Stimulated activated CD4-positive, alpha-beta T cell treated with anti-CD3 and anti-CD28 coated beads, TNF-alpha, amount 100 ng/mL, for 4 hours (primary cell): ENCODE measurements around the gene GABBR2.
"Not testable (repeated sequence)": the region's sequence is repeated elsewhere in the genome, so short reads cannot be mapped to it uniquely, and the experiment has no call there.

ENCODE experiments used
- DNase-seq, 3 experiments: peaks; one replicate each; pipeline ENCODE4 v3.0.0-alpha.2; 2020; ENCODE audit warnings: low read depth in 3 of 3

Gene GABBR2

DNA sequence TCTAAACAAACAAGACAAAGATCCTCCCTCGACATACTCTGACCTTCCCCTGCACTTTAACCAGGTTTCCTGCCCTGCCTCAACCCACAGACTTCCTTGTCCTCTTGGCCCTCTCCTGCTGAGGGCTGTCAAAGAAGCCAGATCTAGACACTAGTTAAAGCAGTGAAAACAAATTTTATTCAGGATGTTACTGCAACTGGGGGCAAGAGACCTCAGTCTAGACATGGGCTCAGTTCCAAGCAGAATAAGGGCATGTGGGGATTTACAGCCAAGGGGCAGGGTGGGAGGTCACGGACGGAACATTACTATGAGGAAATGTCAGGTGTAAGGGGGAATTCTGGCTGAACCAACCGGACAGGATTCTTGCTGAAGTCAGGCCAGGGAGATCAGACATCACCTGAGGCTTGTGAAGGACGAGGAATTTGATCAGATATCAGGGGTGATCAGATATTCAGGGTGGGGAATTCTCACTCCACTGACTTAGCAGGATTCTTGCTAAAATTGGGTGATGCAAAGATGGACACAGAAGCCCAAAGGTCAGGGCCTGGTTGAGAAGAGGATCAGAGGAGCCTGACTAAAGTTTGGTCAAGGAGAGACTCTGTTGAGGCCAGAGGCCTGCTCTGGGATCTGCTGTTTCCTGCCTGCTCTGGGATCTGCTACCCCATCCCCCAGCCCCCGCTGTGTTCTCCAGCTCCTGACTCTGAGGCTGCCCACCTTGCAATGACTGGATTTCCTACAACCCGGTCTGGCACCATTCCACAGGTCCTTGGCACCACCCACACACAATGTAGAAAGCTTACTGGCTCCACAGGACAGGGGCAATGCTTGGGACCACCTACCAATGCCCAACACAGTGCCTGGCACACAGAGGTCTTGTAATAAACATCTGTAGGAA, 21.5 kb downstream of the GABBR2 start:
- no peak for DNase-seq

DNA sequence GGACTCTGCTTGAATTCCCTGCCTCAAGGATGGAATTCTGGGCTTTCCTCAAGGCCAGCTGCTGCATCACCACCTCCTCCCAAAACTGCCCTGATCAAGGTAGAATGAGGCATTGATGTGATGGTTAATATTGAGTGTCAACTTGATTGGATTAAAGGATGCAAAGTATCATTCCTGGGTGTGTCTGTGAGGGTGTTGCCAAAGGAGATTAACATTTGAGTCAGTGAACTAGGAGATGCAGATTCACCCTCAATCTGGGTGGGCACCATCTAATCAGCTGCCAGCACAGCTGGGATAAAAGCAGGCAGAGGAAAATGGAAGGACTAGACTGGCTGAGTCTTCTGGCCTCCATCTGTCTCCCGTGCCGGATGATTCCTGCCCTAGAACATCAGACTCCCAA, 23.9 kb downstream of the GABBR2 start:
- not testable (repeated sequence) for DNase-seq

DNA sequence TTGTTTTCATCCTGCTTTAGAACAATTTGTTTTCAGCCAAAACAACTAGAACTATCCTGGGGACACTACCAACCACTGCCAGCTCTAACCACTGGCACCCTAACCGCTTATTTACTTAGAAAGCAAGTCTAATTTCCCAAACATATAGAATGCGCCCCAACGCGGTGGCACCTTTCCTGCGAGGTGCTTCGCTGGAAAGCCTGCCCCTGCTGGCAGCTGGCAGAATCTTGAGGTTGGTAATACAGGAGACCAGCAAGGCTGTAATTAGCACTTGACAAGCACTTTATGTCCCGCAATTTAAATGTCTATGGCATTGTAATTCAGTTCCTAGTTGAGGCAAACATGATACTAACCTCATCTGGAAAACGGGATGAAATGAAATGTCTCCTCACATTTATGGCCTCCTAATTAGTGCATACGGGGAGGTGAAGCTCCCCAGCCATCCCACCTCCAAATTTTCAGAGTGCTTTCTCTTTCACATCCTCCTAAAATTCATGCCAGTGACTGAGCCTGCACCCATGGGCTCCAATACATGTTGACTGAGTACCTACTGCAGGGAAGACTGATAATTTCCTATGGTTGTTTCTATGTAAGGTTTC, 30.4 kb downstream of the GABBR2 start:
- DNase-seq: no peak

DNA sequence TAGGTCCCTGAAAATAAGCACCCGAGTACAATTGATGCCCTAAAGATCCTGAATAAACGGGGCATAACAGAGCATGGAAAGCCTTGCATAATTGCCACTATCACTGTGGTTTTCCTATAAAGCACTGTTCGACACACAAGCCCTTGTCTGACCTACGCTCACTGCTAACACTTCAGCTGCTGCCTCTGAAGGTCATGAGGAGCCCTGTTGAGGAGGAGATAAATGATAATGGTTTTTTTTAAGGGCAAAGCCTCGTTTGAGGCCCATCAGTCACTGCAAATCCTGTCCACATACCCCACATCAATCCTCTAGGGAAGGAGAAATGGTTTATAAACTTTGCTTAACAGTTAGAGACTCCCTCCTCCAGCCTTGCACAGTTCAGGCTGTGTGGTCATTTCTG, 35.1 kb downstream of the GABBR2 start:
- no peak for DNase-seq

DNA sequence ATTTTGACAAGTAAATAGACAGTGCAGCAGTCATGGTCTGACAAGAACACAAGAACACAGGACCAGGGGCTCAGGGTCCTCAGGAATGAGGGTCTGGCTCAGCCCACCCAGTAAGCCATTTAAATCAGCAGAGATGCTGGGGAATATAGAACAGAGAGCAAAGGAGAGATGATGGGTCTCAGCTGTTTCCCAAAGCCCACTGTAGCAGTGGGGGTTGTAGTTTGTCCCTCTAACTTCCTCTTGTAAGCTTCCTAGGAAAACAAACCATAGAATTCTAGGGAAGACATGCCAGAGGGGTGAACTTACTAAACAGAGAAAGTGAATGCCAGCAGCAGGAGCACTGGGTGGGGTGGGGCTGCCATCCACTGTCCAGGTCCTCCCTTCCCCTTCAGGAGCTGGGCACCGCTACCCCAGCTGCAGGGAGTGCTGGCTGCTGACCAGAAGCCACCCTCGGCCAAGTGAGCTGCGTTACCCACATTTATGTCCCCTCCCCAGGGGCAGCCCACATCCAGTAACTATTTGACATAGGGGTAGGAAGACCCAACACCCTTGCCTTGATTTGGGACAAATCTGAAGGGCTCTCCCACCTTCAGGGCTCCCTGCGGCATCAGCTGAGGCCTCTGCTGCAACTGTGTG, 41.6 kb downstream of the GABBR2 start:
- no peak for DNase-seq

DNA sequence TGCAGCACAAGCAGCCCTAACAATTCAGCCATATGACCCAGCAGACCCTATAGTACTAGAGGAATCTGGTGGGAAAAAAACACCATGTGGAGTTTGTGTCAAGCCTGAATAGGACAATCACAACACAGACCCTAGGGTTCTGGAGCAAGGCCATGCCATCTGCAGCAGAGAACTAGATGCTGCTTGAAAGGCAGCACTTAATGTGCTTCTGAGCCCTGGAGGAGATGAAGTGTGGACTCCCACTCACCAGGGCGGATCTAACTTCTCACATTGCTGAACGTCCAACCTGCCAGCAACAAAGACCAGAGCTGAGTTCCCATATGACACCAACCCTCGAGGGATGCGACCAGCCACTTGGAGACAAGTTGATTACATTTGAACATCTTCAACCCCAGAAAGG, 43.2 kb downstream of the GABBR2 start:
- no peak for DNase-seq

DNA sequence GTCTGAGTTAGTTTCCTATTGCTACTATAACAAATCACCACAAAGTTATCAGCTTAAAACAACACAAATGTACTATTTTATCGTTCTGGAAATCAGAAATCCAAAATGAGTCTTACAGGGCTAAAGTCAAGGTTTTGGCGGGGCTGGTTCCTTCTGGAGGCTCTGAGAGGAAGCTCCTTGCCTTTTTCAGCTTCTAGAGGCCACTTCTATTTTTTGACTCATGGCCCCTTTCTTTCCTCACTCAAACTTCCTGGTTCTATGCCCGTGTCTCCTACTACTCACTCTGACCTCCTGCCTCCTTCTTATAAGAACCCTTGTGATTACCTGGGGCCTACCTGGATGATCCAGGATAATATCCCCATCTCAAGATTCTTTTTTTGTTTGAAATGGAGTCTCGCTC, 48.2 kb downstream of the GABBR2 start:
- DNase-seq: no peak

DNA sequence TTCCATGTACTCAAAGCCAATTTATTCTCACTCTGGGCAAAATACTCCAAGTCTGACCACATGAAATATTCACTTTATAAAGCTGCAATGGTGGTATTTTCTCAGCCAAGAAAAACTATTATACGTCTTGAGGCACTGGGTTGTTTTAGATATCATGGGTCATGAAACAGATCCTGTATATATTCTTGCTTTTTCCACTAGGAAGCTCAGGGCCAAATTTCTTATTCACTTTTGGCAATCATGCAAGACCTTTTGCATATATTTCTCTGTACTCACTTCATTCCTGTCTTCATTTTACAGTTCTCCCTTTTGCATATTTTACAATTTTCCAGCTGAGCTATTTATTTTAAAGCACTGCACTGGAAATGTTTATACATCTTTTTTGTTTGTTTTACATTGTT, 49.8 kb downstream of the GABBR2 start:
- DNase-seq: no peak

DNA sequence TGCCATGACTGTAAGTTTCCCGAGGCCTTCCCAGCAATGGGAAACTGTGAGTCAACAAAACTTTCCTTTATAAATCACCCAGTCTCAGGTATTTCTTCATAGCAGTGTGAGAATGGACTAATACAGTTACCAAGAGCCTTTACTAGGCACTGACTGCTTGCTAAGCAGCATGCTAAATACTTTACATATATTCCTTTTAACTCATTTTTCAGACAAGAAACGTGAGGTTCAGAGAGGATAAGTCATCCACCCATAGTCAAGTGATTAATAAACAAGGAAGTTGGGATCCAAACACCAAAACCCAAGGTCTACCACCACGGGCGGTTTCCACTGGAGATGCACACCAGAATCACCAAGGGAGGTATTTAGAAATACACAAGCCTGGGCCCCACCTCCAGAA, 50.8 kb downstream of the GABBR2 start:
- DNase-seq: no peak

DNA sequence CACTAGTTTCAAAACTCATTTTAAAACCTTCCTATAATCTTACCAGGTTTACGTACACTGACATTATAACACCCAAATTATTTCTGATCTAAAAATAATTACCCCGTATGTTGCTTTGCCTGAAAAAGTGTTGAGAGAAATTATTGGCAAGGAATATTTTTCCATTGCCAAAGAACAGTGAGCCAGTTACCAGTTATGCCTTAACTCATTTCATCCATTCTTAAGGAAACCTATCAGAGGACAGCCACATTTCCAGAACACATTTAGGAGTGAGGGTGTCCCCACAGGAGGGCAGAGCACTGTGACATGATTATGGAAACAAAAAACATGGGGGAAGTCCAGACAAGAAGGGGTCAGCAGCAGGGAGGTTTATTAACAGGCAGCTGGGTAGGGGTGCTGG, 52.2 kb downstream of the GABBR2 start:
- no peak for DNase-seq

DNA sequence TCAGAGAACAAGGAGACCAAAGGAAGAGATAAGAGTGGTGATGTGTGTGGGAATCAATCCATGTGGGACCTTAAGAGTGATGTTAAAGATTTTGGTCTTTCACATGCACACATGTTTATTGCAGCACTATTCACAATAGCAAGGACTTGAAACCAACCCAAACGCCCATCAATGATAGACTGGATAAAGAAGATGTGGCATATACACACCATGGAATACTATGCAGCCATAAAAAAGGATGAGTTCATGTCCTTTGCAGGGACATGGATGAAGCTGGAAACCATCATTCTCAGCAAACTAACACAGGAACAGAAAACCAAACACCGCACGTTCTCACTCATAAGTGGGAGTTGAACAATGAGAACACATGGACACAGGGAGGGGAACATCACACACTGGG, 53.3 kb downstream of the GABBR2 start:
- DNase-seq: not testable (repeated sequence)

DNA sequence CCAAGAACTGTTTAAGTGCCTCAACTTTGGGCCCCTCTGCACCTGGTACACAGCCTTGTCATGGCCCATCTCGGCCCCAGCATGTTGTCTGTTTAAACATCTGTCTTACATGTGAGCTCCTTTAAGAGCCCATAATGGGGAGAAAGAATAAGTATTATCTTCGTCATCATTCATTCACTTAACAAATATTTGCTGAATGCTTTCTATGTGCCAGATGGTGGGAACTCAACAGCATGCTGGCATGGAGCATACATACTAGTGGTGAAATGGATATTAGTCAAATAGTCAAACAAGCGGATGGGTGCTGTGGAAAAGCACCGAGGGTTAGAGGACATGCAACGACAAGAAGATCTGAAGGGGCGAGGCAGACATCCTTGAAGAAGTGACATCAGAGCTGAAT, 54.5 kb downstream of the GABBR2 start:
- no peak for DNase-seq

DNA sequence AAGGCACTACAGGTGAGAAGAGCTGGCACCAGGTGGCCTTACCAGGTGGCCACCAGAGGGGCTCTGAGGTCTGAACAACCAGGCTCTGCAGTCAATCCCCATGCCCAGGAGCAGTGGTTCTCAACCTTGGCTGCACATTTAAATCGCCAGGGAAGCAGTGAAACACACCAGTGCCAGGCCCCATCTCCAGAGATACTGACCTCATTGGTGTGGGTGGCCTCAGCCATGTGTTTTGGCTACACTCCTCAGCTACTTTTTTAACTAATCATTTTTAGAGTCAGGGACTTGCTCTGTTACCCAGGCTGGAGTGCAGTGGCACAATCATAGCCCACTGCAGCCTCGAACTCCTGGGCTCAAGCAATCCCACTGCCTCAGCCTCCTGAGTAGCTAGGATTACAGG, 56.0 kb downstream of the GABBR2 start:
- no peak for DNase-seq

DNA sequence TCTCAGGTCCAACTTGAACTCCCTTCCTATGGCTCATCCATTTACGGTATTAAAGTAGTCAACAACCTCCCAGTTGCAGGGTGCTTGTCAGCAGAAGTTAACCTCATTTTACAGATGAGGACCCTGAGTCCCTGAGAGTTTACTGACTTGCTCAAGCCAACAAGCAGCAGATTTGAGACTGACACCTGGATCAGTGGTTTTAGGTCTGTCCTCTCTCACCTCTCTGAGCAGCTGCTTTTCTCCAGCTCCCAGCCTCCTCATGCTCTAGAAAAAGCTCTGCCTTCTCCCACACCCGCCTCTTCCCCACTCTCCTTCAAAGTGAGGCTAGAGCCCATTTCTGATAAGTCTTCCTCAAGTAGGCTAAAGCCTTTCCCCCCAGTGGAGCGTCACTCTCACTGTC, 56.4 kb downstream of the GABBR2 start:
- DNase-seq: no peak

DNA sequence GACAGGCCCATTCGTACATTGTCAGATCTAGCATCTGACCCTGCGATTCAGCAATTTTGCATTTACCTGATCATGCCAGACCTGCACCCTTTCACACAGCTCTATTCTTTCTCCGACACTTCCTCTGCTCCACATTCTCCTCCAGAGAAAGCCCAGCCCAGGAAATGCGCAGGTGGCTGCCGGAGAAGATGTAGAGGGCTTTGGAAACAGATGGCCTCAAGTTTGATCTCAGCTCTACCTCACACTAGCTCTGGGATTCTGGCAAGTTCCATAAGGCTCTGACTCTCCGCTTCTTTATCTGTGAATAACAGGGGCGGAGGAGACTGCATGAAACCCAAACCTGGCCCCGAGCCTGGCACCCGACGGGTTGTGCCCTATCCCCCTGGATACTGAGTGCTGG, 61.5 kb downstream of the GABBR2 start:
- DNase-seq: no peak

DNA sequence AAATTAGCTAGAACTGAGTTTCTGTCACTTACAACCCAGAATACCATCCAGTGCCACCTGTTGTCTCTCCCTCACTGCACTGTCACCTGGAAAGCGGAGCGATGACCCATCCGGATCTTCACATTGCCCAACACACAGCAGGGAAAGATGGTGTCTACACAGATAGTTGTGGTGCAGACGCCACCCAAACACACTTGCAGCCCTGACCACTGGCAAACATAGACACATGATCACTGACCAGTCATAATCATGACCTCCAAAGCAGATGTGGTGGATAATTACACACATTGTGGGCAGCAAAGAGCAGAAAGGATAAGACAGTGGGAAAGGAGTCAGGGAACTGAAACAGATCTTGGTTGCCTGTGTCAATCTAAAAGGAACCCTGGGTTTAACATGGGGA, 64.7 kb downstream of the GABBR2 start:
- no peak for DNase-seq

DNA sequence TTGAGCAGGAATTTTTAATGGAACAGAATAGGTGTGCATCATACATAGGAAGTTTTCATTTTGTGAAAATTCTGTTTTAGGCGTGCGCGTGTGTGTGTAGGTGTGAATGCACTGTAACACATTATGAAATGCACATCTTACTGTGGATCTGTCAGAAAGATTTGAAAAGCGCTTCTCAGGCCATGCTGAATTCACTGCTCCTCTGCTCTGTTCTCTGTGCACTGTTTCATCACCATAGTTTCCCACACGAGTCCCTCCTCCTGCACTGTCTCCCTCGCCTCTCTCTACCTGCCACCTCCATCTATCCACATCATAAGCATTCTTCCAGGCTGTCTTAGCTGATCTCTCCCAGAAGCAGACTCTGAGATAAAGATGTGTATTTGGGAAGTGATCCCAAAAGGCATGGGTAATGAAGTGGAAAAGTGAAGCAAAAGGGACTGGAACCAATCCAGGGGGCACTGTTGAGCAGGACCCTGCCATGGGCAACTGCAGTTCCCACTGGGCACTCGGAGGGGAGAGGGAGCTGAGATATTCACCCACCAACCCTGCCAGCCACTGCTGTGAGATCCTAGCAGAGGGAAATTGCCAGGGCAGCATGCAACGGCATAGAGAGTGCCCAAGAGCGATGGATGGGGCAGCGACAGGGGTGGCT, 65.9 kb downstream of the GABBR2 start:
- DNase-seq: no peak

DNA sequence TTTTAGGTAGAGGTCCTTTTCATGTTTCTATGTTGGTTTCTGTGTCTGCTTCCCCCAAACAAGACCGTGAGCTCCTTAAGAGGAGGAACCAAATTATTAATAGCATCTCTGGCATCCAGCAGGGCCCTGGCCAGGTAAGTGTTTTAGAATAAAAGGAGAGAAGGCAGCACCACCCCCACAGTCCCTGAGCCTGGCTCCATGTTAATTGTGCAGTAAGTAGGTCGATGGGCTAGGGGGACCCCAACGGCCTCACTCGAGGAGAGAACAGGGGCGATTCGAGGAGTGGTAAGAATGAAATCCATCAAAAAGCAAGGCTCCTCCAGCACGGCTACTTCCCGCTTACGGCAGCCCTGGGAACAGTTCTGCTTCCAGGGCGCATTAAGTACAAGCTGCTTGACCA, 67.0 kb downstream of the GABBR2 start:
- no peak for DNase-seq

DNA sequence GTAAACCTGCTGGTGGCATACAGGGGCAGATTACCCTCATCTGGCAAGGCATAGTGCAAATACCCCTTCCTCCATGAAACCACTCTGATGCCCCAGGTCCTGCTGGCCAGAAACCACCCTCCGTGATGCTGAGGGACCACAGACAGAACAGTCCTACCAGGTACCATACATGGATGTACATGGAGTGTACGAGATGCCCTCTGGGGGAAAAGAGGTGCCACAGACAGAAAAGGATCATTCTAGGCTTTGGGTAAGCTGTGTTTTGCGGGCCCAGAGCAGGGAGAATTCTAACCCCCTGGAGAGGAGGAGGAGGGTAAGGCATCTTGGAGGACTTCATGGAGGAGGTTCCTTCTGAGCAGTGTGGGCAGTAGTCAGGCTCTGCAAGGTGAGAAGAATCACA, 68.3 kb downstream of the GABBR2 start:
- DNase-seq: no peak

DNA sequence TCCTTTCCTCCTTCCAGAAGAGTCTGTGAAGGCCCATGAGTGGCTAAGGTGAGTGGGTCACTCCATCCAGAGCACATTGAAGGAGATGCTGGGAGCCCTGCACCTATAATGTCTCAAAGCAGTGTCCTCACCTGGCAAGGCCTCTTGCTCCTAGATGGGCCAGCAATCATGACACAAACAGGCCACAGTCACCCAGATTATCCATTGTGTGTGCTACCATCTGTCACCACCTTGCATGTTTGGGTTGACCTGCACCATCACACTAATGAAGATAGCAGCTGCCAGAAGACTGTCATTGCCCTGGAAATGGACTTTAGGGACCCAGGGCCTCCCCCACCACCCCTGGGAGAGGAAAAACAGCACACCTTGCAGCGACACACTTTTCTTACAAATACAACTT, 69.6 kb downstream of the GABBR2 start:
- DNase-seq: no peak

DNA sequence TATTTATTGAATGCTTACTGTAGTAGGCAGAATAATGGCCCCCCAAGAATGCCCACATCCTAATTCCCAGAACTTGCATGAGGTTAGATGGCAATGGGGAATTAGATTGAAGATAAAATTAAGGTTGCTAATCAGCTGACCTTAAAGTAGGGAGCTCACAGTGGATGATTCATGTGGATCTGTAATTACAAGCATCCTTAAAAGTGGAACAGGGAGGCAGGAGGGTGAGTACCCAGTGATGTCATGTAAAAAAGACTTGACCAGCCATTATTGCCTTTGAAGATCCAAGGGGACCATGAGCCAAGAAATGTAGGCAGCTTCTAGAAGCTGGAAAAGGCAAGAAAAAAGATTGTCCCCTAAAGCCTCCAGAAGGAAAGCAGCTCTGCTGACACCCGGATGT, 71.4 kb downstream of the GABBR2 start:
- DNase-seq: no peak

DNA sequence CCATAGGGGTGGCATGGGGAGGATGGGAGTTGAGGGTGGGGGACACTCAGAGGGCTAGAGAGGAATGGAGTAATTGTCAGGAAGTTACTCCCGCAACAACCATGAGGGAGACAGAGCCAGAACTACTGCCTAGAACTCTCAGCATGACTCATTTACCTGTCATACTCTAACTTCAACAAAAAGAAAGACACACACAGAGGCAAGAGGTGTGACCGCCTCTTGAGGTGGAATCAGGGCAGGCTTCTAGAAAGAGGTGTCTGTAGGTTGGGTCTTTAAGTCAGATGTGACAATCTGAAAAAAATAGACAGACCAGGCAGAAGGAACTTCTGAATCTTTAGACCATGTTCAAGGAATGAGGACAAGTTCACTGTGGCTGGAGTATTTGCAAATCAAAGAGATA, 73.4 kb downstream of the GABBR2 start:
- DNase-seq: no peak
